Upper lobe of left lung (tissue), 6 donors: ENCODE measurements around the gene NEK2. TPM values are rescaled to one million over a fixed set of nuclear protein-coding genes. Genes with fewer than 3 reads are reported as not detected.

Experiments
- ATAC-seq, 2 donors: fragments of 200-7000 bp; cut with Tn5 transposase; one replicate each; pipeline ENCODE4 v1.9.1; 2022; ENCODE audit warnings: mild to moderate bottlenecking in 2 of 2, moderate library complexity in 2 of 2; ENCODE audit not compliant: low FRiP score in 2 of 2
- DNase-seq, 2 donors: peaks; one replicate each; pipeline ENCODE4 v3.0.0-alpha.2; 2019 to 2020
- H3K27ac ChIP-seq, 4 donors: fragments of 200-600 bp; sonication (generic); one replicate each; pipeline ENCODE4 v1.5.1; 2016 to 2019
- H3K27me3 ChIP-seq, 4 donors: fragments of 200-600 bp; sonication (generic); one replicate each; pipeline ENCODE4 v1.5.1; 2017 to 2019
- H3K36me3 ChIP-seq, 4 donors: fragments of 200-600 bp; sonication (generic); one replicate each; pipeline ENCODE4 v1.5.1; 2016 to 2019
- H3K4me1 ChIP-seq, 4 donors: fragments of 200-600 bp; sonication (generic); one replicate each; pipeline ENCODE4 v1.5.1; 2018 to 2019
- H3K4me3 ChIP-seq, 4 donors: fragments of 200-600 bp; sonication (generic); one replicate each; pipeline ENCODE4 v1.5.1; 2017 to 2019; ENCODE audit warnings: mild to moderate bottlenecking in 2 of 4, moderate library complexity in 1 of 4
- H3K9me3 ChIP-seq, 4 donors: fragments of 200-600 bp; sonication (generic); one replicate each; pipeline ENCODE4 v1.5.1; 2018 to 2019
- EP300 ChIP-seq, 4 donors: sonication (generic); formaldehyde crosslinking; IDR thresholded peaks; one replicate each; pipeline ENCODE4 v1.5.1; 2017; ENCODE audit warnings: antibody characterized with exemption in 4 of 4, control low read depth in 2 of 4
- POLR2A ChIP-seq, 4 donors: fragments of 450-650 bp; IDR thresholded peaks; one replicate each; pipeline ENCODE4 v1.5.1; 2016 to 2017; ENCODE audit warnings: antibody characterized with exemption in 4 of 4, mild to moderate bottlenecking in 2 of 4
- POLR2AphosphoS5 ChIP-seq, 2 donors: sonication (generic); formaldehyde crosslinking; IDR thresholded peaks; one replicate each; pipeline ENCODE4 v1.5.1; 2017; ENCODE audit warnings: antibody characterized with exemption in 2 of 2
- WGBS, 2 donors: methylation state at CpG; one replicate each; pipeline ENCODE4 v1.1.5; 2017 to 2018; 5-methylcytosine and 5-hydroxymethylcytosine counted together
- total RNA-seq, 6 donors: library from RNA; depleted of rRNA in 4 of 6; stranded (reverse); fragments of >200 nt in 4 of 6; gene quantifications; one replicate each; pipeline versions ENCODE4 v1.1.0 to v1.2.1, GENCODE V29; 2016 to 2021
- TF ChIP-seq, protein P1 (sequence below), 6 experiments: fragments of 450-650 bp in 4 of 6; fragments of 200-600 bp in 2 of 6; sonication (generic) in 2 of 6; IDR thresholded peaks; one replicate each; pipeline ENCODE4 v1.5.1; 2016 to 2019; ENCODE audit warnings: antibody characterized with exemption in 6 of 6
- donor health status: DM: no; HTN: no; CAD: no; lungs with moderate emphysema.
- donor health status: DM: no; HTN: yes; CAD: no; lungs with severe emphysema.

NEK2 gene
- total RNA-seq, 6 donors from 2014 or later = 0.33 to 1.8 (median 1.2) TPM; not detected in 1

DNA sequence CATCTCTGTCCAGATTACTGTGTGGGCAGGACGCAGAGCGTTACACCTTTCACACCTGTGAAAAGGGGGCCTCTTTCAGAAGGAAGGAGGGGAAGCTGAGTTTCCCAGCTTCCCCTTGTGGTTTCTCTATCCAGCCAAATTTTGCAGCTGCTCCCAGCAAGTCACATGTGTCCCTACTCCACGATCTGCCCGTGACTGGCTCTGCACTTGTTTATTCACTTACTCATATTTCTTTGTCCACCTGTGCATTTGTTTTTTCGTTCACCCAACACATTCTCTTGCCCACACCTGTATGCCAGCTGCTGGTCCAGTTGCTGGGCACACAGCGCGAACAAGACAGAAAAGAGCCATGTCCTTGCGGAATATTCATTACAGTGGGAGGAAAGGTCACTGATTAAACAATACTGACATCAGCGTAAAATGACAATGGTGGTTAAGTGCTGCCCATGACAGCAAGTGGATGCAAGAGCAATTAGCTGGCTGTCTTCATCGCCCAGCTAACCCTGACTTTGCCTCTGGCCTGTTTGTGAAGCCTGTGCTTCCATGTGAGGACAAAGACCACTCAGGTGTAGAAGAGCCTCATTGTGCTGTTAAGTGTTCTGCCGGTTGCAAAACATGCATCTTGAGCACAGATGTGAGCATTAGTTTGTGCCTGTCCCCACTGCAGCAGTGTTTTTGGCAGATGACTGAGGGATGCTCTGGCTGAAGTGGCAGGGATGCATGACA, 28.6 kb upstream of the NEK2 start:
- H3K27ac ChIP-seq = no peak overlapping the region
- no peak for TF ChIP-seq POLR2AphosphoS5 (IDR thresholded peaks at IDR 0.05)
- no peak for TF ChIP-seq EP300 (IDR thresholded peaks at IDR 0.05)
- TF ChIP-seq, protein P1, sequence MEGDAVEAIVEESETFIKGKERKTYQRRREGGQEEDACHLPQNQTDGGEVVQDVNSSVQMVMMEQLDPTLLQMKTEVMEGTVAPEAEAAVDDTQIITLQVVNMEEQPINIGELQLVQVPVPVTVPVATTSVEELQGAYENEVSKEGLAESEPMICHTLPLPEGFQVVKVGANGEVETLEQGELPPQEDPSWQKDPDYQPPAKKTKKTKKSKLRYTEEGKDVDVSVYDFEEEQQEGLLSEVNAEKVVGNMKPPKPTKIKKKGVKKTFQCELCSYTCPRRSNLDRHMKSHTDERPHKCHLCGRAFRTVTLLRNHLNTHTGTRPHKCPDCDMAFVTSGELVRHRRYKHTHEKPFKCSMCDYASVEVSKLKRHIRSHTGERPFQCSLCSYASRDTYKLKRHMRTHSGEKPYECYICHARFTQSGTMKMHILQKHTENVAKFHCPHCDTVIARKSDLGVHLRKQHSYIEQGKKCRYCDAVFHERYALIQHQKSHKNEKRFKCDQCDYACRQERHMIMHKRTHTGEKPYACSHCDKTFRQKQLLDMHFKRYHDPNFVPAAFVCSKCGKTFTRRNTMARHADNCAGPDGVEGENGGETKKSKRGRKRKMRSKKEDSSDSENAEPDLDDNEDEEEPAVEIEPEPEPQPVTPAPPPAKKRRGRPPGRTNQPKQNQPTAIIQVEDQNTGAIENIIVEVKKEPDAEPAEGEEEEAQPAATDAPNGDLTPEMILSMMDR (IDR thresholded peaks at IDR 0.05) = no peak
- no peak for TF ChIP-seq POLR2A (IDR thresholded peaks at IDR 0.05)
- no peak for DNase-seq
- 77 to 78% methylated on average over 10 to 11 of the region's 11 CpGs for WGBS, 2 donors
- no peak overlapping the region for H3K4me3 ChIP-seq
- no peaks in the 10 kb centered on the region for H3K27me3 ChIP-seq
- peaks cover 0 to 2% (median 0%) of the 10 kb centered on the region in 4 donors for H3K4me1 ChIP-seq
- H3K36me3 ChIP-seq = no peaks in the 10 kb centered on the region
- ATAC-seq = no peak
- H3K9me3 ChIP-seq = no peaks in the 10 kb centered on the region

GRCh38 chr1:211701733-211702132, 26.3 kb upstream of the NEK2 start:
- H3K4me3 ChIP-seq = no peak overlapping the region
- TF ChIP-seq, protein P1 (IDR thresholded peaks at IDR 0.05) = no peak
- TF ChIP-seq EP300 (IDR thresholded peaks at IDR 0.05) (no peak), POLR2AphosphoS5 (IDR thresholded peaks at IDR 0.05) (no peak), POLR2A (IDR thresholded peaks at IDR 0.05) (no peak)
- no peak overlapping the region for H3K27ac ChIP-seq
- DNase-seq (no peak), ATAC-seq (no peak)
- H3K4me1 ChIP-seq = peaks cover 0 to 10% (median 7%) of the 10 kb centered on the region in 4 donors
- 89 to 93% methylated on average over 6 of the region's 6 CpGs for WGBS, 2 donors
- H3K27me3 ChIP-seq = no peaks in the 10 kb centered on the region
- no peaks in the 10 kb centered on the region for H3K36me3 ChIP-seq
- H3K9me3 ChIP-seq = no peaks in the 10 kb centered on the region

DNA sequence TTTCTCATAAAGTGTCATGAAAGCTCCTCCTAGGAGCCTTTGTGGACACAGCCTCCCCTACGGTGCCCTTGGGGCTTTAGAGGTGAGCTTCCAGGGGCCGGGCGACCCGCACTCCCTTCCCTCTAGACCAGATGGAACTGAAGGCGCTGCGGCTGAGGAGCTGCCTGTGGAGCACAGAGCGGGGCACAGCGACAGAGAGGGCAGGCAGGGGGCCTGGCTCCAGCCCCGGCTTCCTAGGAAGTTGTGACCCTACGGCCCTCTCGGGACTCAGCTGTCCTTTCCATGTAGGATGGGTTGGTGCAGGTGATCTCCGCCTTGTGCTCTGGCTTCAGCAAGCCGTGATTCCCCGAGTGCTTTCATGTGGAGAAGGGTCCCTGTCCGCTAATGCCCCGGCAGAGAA, 23.6 kb upstream of the NEK2 start:
- no peaks in the 10 kb centered on the region for H3K27me3 ChIP-seq
- ATAC-seq (peak; percentile 14 to 15), DNase-seq (peak in 1 of 2 donors; percentile 61)
- no peaks in the 10 kb centered on the region for H3K9me3 ChIP-seq
- TF ChIP-seq, protein P1 (IDR thresholded peaks at IDR 0.05) = no peak
- TF ChIP-seq POLR2A (IDR thresholded peaks at IDR 0.05) = no peak
- TF ChIP-seq EP300 (IDR thresholded peaks at IDR 0.05) = no peak
- TF ChIP-seq POLR2AphosphoS5 (IDR thresholded peaks at IDR 0.05) = no peak
- H3K27ac ChIP-seq = no peak overlapping the region
- H3K36me3 ChIP-seq = no peaks in the 10 kb centered on the region
- H3K4me1 ChIP-seq = peaks cover 0 to 10% (median 7%) of the 10 kb centered on the region in 4 donors
- 62 to 64% methylated on average over 12 to 16 of the region's 16 CpGs for WGBS, 2 donors
- H3K4me3 ChIP-seq = peak overlapping the region in 1 of 4 donors; percentile 24

GRCh38 chr1:211698161-211699026, 23.0 kb upstream of the NEK2 start:
- ATAC-seq = peak; percentile 91 to 93
- peak; percentile 91 to 93 for DNase-seq
- WGBS, 2 donors = 46 to 65% methylated on average over 7 to 11 of the region's 29 CpGs
- Histone ChIP-seq H3K4me3 (peak overlapping the region in 2 of 4 donors; percentile 22 to 24), H3K9me3 (no peaks in the 10 kb centered on the region), H3K27ac (no peak overlapping the region), H3K36me3 (no peaks in the 10 kb centered on the region), H3K4me1 (peaks cover 0 to 10% (median 7%) of the 10 kb centered on the region in 4 donors), H3K27me3 (no peaks in the 10 kb centered on the region)
- no peak for TF ChIP-seq POLR2A (IDR thresholded peaks at IDR 0.05)
- no peak for TF ChIP-seq POLR2AphosphoS5 (IDR thresholded peaks at IDR 0.05)
- TF ChIP-seq, protein P1 (IDR thresholded peaks at IDR 0.05) = peak; percentile 85 to 94 (median 92)
